K562 (cell line): ENCODE results near the gene ULK3. TPM values are rescaled to one million over a fixed set of nuclear protein-coding genes. Genes with fewer than 3 reads are reported as not detected.

Experiments used
- BACH1 ChIP-seq: fragments of 200-800 bp; sonication (Bioruptor generic); IDR thresholded peaks from 2 replicates; pipeline ENCODE4 v1.6.1; 2016; ENCODE audit warnings: missing genetic modification characterization, missing compliant biosample characterization
- HMG20A ChIP-seq: fragments of 450-650 bp; formaldehyde crosslinking; conservative IDR thresholded peaks from 2 replicates; pipeline ENCODE4 v1.4.0; 2020; ENCODE audit warnings: mild to moderate bottlenecking, mixed read lengths
- KDM5B ChIP-seq: fragments of 200-600 bp; sonication (generic); IDR thresholded peaks from 2 replicates; pipeline ENCODE4 v1.6.1; 2012; ENCODE audit warnings: low read depth, mild to moderate bottlenecking, moderate library complexity, low read length, control low read depth, inconsistent platforms; ENCODE audit not compliant: insufficient replicate concordance
- SIN3B ChIP-seq: fragments of 450-650 bp; IDR thresholded peaks from 2 replicates; pipeline ENCODE4 v1.6.1; 2017; ENCODE audit warnings: low read depth, mild to moderate bottlenecking, moderate library complexity
- XRCC3 ChIP-seq: fragments of 450-650 bp; IDR thresholded peaks from 2 replicates; pipeline ENCODE4 v1.6.1; 2017; ENCODE audit warnings: mild to moderate bottlenecking, moderate library complexity
- ZBED1 ChIP-seq: IDR thresholded peaks from 2 replicates; pipeline ENCODE4 v1.6.1; 2014
- ZBTB9 ChIP-seq: fragments of 450-650 bp; formaldehyde crosslinking; IDR thresholded peaks from 2 replicates; pipeline ENCODE4 v1.4.0; 2020; ENCODE audit warnings: mild to moderate bottlenecking, moderate library complexity
- ZNF408 ChIP-seq: fragments of 250-450 bp; sonication (Bioruptor Pico); IDR thresholded peaks from 2 replicates; pipeline ENCODE4 v1.4.0; 2020; ENCODE audit warnings: low read depth, mild to moderate bottlenecking, moderate library complexity
- ZNF609 ChIP-seq: sonication (generic); formaldehyde crosslinking; IDR thresholded peaks from 2 replicates; pipeline ENCODE4 v1.8.1; 2023; ENCODE audit warnings: missing genetic modification reagents, mild to moderate bottlenecking, borderline replicate concordance
- ZNF76 ChIP-seq: fragments of 250-450 bp; sonication (Bioruptor Pico); IDR thresholded peaks from 2 replicates; pipeline ENCODE4 v1.4.0; 2020; ENCODE audit warnings: mild to moderate bottlenecking, moderate library complexity, borderline replicate concordance
- polyA plus RNA-seq, 8 experiments: library from polyadenylated mRNA; depleted of rRNA in 4 of 8; stranded (reverse) in 5 of 8; unstranded in 3 of 8; fragments of >200 nt; fragmentation: Nextera tagmentation in 2 of 8; fragmentation: Illumina TruSeq in 1 of 8; extraction: Ambion mirVana in 2 of 8; extraction: Trizol in 1 of 8; gene quantifications; 2 replicates each; pipeline versions ENCODE4 v1.2.1 to v1.2.3, GENCODE V29; 2011 to 2014; ENCODE audit warnings: inconsistent platforms in 1 of 8, missing spikeins in 1 of 8
- total RNA-seq, 7 experiments: library from RNA; depleted of rRNA in 6 of 7; stranded (reverse); fragments of >200 nt in 6 of 7; fragmentation: Illumina TruSeq in 2 of 7; extraction: Trizol in 2 of 7; gene quantifications; 2 replicates each; pipeline versions ENCODE4 v1.2.1 to v1.2.3, GENCODE V29; 2011 to 2021; ENCODE audit warnings: low replicate concordance in 1 of 7
- TF ChIP-seq, protein P1 (sequence below): fragments of 250-450 bp; sonication (Bioruptor Pico); IDR thresholded peaks from 2 replicates; pipeline ENCODE4 v1.8.0; 2021; ENCODE audit warnings: moderate library complexity, mild to moderate bottlenecking, inconsistent platforms
- TF ChIP-seq, protein P2 (sequence below): fragments of 450-650 bp; IDR thresholded peaks from 2 replicates; pipeline ENCODE4 v1.6.1; 2016; ENCODE audit warnings: low read depth

Gene ULK3
- total and polyA plus RNA-seq, 9 of the 15 experiments (the other 6 are each of a cell fraction or from before 2014, with no cell fraction given): 0.68 to 68.0 (median 34.9) TPM

GRCh38 chr15:74842581-74843444 is at the start of gene ULK3 (continued):
- TF ChIP-seq, protein P1, sequence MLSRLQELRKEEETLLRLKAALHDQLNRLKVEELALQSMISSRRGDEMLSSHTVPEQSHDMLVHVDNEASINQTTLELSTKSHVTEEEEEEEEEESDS: no peak
- TF ChIP-seq ZBTB9 (CRISPR knock-in tag) (no peak; the same call in 1 of the 2 replicates), HMG20A (CRISPR knock-in tag) (no peak), ZNF609 (CRISPR knock-in tag) (no peak), SIN3B (peak; percentile 67; the same call in 1 of the 2 replicates), ZNF408 (CRISPR knock-in tag) (no peak), ZNF76 (no peak), KDM5B (peak; percentile 80), XRCC3 (no peak), BACH1 (tag) (no peak), ZBED1 (no peak)
- TF ChIP-seq, protein P2, sequence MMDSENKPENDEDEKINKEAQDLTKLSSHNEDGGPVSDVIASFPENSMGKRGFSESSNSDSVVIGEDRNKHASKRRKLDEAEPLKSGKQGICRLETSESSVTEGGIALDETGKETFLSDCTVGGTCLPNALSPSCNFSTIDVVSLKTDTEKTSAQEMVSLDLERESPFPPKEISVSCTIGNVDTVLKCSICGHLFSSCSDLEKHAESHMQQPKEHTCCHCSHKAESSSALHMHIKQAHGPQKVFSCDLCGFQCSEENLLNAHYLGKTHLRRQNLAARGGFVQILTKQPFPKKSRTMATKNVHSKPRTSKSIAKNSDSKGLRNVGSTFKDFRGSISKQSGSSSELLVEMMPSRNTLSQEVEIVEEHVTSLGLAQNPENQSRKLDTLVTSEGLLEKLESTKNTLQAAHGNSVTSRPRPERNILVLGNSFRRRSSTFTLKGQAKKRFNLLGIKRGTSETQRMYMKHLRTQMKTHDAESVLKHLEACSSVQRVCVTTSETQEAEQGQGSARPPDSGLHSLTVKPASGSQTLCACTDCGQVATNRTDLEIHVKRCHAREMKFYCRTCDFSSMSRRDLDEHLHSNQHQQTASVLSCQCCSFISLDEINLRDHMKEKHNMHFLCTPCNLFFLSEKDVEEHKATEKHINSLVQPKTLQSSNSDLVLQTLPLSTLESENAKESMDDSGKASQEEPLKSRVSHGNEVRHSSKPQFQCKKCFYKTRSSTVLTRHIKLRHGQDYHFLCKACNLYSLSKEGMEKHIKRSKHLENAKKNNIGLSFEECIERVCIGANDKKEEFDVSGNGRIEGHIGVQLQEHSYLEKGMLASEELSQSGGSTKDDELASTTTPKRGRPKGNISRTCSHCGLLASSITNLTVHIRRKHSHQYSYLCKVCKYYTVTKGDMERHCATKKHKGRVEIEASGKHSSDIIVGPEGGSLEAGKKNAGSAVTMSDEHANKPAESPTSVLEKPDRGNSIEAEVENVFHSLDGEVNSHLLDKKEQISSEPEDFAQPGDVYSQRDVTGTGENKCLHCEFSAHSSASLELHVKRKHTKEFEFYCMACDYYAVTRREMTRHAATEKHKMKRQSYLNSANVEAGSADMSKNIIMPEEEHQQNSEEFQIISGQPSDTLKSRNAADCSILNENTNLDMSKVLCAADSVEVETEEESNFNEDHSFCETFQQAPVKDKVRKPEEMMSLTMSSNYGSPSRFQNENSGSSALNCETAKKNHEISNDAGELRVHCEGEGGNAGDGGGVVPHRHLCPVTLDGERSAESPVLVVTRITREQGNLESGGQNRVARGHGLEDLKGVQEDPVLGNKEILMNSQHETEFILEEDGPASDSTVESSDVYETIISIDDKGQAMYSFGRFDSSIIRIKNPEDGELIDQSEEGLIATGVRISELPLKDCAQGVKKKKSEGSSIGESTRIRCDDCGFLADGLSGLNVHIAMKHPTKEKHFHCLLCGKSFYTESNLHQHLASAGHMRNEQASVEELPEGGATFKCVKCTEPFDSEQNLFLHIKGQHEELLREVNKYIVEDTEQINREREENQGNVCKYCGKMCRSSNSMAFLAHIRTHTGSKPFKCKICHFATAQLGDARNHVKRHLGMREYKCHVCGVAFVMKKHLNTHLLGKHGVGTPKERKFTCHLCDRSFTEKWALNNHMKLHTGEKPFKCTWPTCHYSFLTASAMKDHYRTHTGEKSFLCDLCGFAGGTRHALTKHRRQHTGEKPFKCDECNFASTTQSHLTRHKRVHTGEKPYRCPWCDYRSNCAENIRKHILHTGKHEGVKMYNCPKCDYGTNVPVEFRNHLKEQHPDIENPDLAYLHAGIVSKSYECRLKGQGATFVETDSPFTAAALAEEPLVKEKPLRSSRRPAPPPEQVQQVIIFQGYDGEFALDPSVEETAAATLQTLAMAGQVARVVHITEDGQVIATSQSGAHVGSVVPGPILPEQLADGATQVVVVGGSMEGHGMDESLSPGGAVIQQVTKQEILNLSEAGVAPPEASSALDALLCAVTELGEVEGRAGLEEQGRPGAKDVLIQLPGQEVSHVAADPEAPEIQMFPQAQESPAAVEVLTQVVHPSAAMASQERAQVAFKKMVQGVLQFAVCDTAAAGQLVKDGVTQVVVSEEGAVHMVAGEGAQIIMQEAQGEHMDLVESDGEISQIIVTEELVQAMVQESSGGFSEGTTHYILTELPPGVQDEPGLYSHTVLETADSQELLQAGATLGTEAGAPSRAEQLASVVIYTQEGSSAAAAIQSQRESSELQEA: no peak
